ENCODE measurements around the gene TMPRSS11E. TPM values are rescaled to one million over a fixed set of nuclear protein-coding genes. Genes with fewer than 3 reads are reported as not detected.

The TMPRSS11E gene
- total and polyA plus RNA-seq, 2 donors from 2014 or later, result 0.24 to 2.3 TPM

DNA sequence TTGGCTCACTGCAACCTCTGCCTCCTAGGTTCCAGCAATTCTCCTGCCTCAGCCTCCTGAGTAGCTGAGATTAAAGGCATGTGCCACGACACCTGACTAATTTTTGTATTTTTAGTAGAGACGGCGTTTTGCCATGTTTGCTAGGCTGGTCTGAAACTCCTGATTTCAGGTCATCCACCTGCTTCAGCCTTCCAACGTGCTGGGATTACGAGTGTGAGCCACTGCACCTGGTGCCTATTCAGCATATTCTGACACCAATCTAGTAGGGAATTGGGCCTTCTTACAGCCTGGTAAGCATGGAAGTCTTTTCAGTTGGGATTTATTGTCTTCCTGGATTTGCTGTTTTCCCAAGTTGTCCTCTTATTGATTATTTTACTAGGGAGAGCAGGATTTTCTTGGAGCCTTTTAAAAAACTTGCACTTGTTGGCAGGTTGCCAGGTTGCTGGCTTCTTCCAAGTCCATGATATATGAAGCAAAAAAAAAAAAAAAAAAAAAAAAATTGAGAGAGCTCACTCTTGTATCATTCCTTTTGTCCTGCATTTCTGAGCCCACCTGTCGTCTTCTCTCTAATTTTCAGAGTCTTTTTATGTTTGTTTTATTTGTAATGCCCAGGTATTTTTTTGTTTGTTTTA, 43.7 kb downstream of the TMPRSS11E start:
- TF ChIP-seq CTCF (IDR thresholded peaks at IDR 0.05; ENCODE audit: borderline replicate concordance, extremely low read depth, insufficient read depth), result no peak
- Histone ChIP-seq H3K4me1 (ENCODE audit: control insufficient read depth in 2 of 3, insufficient read depth in 2 of 3, low read depth in 1 of 3, low read length in 3 of 3) (no peaks in the 10 kb centered on the region), H3K36me3 (ENCODE audit: control insufficient read depth in 2 of 3, insufficient read depth in 3 of 3, low read length in 3 of 3) (no peaks in the 10 kb centered on the region), H3K4me3 (ENCODE audit: low read length in 3 of 3) (no peak overlapping the region), H3K27me3 (ENCODE audit: control insufficient read depth, insufficient read depth, low read length) (no peaks in the 10 kb centered on the region), H3K9ac (ENCODE audit: low read length in 3 of 3) (no peak overlapping the region), H3K9me3 (ENCODE audit: control insufficient read depth in 2 of 3, insufficient read depth in 1 of 3, low read length in 3 of 3) (no peaks in the 10 kb centered on the region), H3K27ac (ENCODE audit: low read depth in 2 of 2, low read length in 2 of 2) (no peak overlapping the region)
- no peak for FAIRE-seq
- intact Hi-C loops (cut with DNase I), result no loop called here
- DNase-seq, result peak in 1 of 5 donors; percentile 24

- no peak overlapping the region for H3K9ac ChIP-seq (ENCODE audit: low read length in 3 of 3)
- no peak overlapping the region for H3K4me3 ChIP-seq (ENCODE audit: low read length in 3 of 3)
- H3K27me3 ChIP-seq (ENCODE audit: control insufficient read depth, insufficient read depth, low read length), result no peaks in the 10 kb centered on the region
- H3K9me3 ChIP-seq (ENCODE audit: control insufficient read depth in 2 of 3, insufficient read depth in 1 of 3, low read length in 3 of 3), result no peaks in the 10 kb centered on the region
- H3K36me3 ChIP-seq (ENCODE audit: control insufficient read depth in 2 of 3, insufficient read depth in 3 of 3, low read length in 3 of 3), result no peaks in the 10 kb centered on the region
- DNase-seq, result no peak
- no peak overlapping the region for H3K27ac ChIP-seq (ENCODE audit: low read depth in 2 of 2, low read length in 2 of 2)
- TF ChIP-seq CTCF (IDR thresholded peaks at IDR 0.05; ENCODE audit: borderline replicate concordance, extremely low read depth, insufficient read depth), result no peak
- no peak for FAIRE-seq
- intact Hi-C loops (cut with DNase I), result no loop called here
- H3K4me1 ChIP-seq (ENCODE audit: control insufficient read depth in 2 of 3, insufficient read depth in 2 of 3, low read depth in 1 of 3, low read length in 3 of 3), result no peaks in the 10 kb centered on the region
Measured at GRCh38 chr4:68494688-68495087, 47.4 kb downstream of the TMPRSS11E start.

GRCh38 chr4:68498413-68499007, 51.2 kb downstream of the TMPRSS11E start:
- no peaks in the 10 kb centered on the region for H3K27me3 ChIP-seq (ENCODE audit: control insufficient read depth, insufficient read depth, low read length)
- DNase-seq (peak in 4 of 5 donors; percentile 72 to 85 (median 78)), FAIRE-seq (peak; percentile 49)
- H3K36me3 ChIP-seq (ENCODE audit: control insufficient read depth in 2 of 3, insufficient read depth in 3 of 3, low read length in 3 of 3), result no peaks in the 10 kb centered on the region
- no peaks in the 10 kb centered on the region for H3K9me3 ChIP-seq (ENCODE audit: control insufficient read depth in 2 of 3, insufficient read depth in 1 of 3, low read length in 3 of 3)
- no peaks in the 10 kb centered on the region for H3K4me1 ChIP-seq (ENCODE audit: control insufficient read depth in 2 of 3, insufficient read depth in 2 of 3, low read depth in 1 of 3, low read length in 3 of 3)
- intact Hi-C loops (cut with DNase I), result no loop called here
- H3K9ac ChIP-seq (ENCODE audit: low read length in 3 of 3), result no peak overlapping the region
- H3K4me3 ChIP-seq (ENCODE audit: low read length in 3 of 3), result no peak overlapping the region
- TF ChIP-seq CTCF (IDR thresholded peaks at IDR 0.05; ENCODE audit: borderline replicate concordance, extremely low read depth, insufficient read depth), result peak; percentile 84
- no peak overlapping the region for H3K27ac ChIP-seq (ENCODE audit: low read depth in 2 of 2, low read length in 2 of 2)

All from kidney (tissue), 14 donors.